Stimulated activated CD4-positive, alpha-beta T cell treated with anti-CD3 and anti-CD28 coated beads, TNF-alpha, amount 100 ng/mL, for 24 hours (primary cell): ENCODE data around the gene FCN2.

ENCODE experiments used
- DNase-seq, 3 experiments: peaks; one replicate each; pipeline ENCODE4 v3.0.0-alpha.2; 2020; ENCODE audit warnings: low read depth in 3 of 3

FCN2 gene

GRCh38 chr9:134868751-134869553 lies 11.7 kb upstream of the FCN2 start:
- no peak for DNase-seq

- no peak for DNase-seq
Observed at GRCh38 chr9:134869554-134870300, 10.9 kb upstream of the FCN2 start.

DNA sequence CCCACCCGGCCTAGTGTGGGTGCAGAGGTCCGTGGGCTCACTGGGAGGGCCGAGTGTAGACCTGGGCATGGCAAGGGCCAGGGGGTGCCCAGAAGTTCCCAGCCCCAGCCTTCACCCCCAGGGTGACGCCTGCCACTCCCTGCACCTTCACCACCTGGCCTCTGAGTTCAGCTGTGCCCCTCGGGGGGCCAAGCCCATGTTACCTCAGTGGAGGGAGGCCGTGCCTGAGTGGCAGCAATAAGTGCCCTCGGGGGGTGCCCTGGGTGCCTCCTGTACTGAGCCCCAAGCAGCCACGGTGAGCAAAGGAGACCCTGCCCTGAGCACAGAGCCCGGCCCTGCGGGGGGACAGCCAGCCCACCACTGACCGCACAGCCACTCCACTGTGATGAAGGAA lies 10.3 kb upstream of the FCN2 start:
- DNase-seq, result no peak

DNA sequence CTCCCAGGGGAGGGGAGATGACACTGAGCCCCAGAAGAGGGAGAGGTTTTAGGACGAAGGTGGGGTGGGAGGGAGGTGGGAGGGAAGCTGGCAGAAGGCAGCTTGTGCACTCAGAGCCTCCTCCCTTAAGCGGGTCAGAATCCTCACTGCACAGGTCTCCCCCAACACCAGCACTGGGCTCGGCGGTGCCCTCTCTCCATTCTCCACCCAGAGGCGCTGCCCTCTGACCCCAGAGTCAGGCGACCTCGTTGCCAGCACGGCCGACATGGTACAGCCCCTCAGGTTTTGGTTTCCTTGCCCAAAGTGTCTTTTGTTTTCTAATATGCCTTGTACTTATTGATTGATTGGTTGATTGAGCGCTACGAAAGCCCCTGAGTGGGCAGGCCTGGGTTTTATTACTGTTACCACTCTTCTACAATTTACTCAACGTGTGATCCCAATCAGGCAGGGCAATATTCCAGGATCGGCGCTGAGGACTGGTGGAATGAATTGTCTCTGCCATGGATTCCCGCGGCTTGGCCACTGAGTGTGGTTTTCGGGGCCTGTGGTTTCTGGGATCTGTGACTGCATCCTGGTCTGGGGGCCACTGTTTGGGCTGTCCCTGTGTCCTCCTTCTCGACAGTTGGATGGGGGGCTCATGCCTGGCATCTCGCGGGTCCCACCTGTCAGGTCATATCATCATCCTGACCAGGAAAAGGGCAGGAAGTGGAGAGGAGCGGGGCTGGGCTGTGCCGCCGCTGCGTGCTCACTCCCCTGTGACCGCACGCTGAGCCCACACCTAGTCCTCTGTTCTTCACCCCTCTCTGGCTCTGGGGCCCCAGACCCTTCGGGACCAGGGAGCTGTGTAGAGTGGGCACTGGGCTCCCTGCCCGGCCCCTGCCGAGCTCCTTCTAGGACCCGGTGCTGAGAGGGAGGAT lies 9.6 kb upstream of the FCN2 start:
- no peak for DNase-seq

GRCh38 chr9:134871697-134872340 lies 8.8 kb upstream of the FCN2 start:
- no peak for DNase-seq

DNA sequence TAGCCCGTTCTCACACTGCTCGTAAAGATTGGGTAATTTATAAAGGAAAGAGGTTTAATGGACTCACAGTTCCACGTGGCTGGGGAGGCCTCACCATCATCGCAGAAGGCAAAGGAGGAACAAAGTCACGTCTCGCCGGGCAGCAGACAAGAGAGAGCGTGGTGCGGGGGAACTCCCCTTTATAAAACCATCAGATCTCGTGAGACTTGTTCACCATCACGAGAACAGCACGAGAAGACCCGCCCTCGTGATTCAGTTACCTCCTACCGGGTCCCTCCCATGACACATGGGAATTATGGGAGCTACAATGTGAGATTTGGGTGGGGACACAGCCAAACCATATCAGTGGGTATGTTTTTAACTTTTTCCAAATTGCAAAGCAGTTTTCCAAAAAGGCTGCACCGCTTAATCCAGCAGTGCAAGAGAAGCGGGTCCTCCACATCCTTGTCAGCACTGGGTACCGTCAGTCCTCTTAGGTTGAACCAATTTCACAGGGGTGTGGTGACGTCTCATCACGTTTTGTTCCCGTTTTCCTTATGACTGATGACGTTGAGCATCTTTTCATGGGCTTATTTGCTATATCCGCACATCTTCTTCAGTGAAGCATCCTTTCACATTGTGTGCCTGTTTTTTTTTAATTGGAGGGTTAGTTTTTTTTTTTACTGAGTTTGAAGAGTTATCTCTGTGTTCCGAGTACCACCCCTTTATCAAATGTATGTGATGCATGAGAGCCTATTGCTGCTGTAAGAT lies 8.0 kb upstream of the FCN2 start:
- no peak for DNase-seq

- DNase-seq, result no peak
Observed at GRCh38 chr9:134875371-134875770, 5.2 kb upstream of the FCN2 start.

- DNase-seq, result no peak
Observed at GRCh38 chr9:134877541-134877940, 3.1 kb upstream of the FCN2 start.

DNA sequence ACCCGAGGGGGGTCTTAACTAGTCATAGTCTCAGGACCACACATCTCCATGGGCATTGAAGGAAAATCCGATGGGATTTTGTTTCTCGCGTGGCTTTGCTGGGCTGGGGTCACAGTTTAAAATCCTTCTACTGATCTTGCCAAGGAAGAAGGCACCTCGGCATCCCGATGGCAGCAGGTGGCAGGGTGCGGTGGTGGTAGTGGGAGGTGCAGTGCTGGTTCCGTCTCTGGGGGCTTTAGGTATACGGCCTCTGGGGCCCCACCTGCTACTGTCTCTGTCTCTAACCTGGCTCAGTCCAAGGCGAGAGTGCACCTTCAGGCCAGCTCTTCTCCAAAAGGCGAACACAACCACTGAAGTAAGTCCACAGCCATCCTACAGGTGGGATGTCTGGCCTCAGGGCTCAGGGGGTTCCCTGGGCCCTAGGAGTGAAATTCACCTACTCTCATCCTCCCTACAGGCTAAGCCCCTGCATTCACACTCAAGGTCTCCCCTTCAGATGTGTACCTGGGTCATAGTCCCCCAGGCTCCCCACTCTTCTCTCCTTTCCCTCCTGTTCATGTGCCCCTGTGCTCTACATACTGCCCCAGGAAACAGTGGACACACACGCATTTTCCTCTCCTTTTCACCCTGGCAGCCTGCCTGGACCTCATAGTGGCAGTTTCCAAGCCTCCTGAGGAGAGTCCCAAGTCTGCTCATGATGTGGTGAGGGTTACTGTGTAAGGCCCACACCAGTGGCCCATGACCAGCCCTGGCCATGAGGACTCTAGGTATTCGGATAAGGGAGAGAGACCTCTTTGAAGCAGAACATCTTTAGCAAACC lies 736 bp upstream of the FCN2 start:
- DNase-seq, result no peak

- no peak for DNase-seq
Observed at GRCh38 chr9:134881313-134881670, 682 bp downstream of the FCN2 start.

DNA sequence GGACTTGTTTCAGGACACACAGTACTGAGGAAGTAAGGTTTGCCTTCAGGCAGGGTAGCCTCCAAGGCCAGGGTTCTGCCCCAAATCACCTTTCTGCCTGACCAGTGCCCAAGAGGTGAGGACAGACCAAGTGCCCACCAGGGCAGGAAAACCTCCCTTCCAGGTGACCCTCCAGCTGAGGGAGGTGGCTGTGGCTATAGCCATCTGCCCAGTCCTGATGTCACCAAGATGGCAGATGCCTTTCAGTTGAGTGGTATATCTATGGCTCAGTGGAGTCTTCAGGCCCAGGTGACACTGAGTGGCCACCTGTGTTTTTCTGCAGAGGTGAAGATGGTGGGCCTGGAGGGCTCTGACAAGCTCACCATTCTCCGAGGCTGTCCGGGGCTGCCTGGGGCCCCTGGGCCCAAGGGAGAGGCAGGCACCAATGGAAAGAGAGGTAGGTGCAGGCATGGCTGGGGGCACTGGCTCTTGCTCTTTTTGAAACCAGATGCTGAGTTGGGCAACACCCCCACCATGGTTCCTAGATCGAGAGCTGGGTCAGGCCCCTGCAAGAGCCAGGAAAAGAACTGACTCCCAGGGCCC lies 1.7 kb downstream of the FCN2 start:
- DNase-seq, result no peak

GRCh38 chr9:134883040-134883782 lies 2.6 kb downstream of the FCN2 start:
- no peak for DNase-seq

- DNase-seq, result no peak
Observed at GRCh38 chr9:134884492-134884891, 3.9 kb downstream of the FCN2 start.

GRCh38 chr9:134885001-134885678 lies 4.5 kb downstream of the FCN2 start:
- DNase-seq, result no peak

- DNase-seq, result no peak
Observed at GRCh38 chr9:134885679-134886412, 5.2 kb downstream of the FCN2 start.

- no peak for DNase-seq
Observed at GRCh38 chr9:134886413-134886913, 5.9 kb downstream of the FCN2 start.

DNA sequence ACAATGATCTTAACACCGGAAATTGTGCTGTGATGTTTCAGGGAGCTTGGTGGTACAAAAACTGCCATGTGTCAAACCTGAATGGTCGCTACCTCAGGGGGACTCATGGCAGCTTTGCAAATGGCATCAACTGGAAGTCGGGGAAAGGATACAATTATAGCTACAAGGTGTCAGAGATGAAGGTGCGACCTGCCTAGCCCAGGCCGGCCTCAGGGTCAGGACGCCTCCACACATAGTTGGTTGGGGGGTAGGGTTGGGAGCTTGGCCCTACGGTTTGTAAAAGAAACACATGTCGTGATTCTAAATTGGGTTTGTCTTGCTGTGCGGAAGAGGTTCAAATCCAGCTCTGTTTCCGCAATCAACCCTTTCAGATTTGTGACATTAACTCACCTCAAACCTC lies 6.6 kb downstream of the FCN2 start:
- DNase-seq, result no peak
